Measurements from ENCODE around the gene FAM156A.
"Not testable (repeated sequence)": the region's sequence is repeated elsewhere in the genome, so short reads cannot be mapped to it uniquely, and the experiment has no call there.

FAM156A gene

GRCh38 chrX:52905531-52905930, 52.8 kb downstream of the FAM156A start:
- H3K27ac Mint-ChIP-seq; H3K9me3 Mint-ChIP-seq; H3K4me1 Mint-ChIP-seq; H3K36me3 Mint-ChIP-seq; DNase-seq; H3K4me3 Mint-ChIP-seq; H3K27me3 Mint-ChIP-seq; ATAC-seq (replicated peaks): not testable (repeated sequence)
